OCI-LY3 (cell line): ENCODE measurements around the gene GCNT4.

Experiments used
- H2AFZ ChIP-seq: fragments of 200-600, 300-600 bp; shearing (Covaris generic); 2 replicates; pipeline ENCODE4 v1.6.0; 2014; ENCODE audit warnings: antibody characterized with exemption, low read depth, low read length
- H3K27ac ChIP-seq: fragments of 200-600, 300-600 bp; sonication (generic); 2 replicates; pipeline ENCODE4 v1.5.1; 2014; ENCODE audit warnings: mild to moderate bottlenecking, low read length, moderate library complexity, mixed read lengths
- H3K27me3 ChIP-seq: fragments of 200-600, 300-600 bp; sonication (generic); 2 replicates; pipeline ENCODE4 v1.6.1; 2014; ENCODE audit warnings: low read depth, low read length, mixed read lengths
- H3K36me3 ChIP-seq: fragments of 200-600, 300-600 bp; sonication (generic); replicated peaks from 2 replicates; pipeline ENCODE3; 2014; ENCODE audit warnings: low read depth, low read length, mixed read lengths
- H3K4me1 ChIP-seq: fragments of 300-600, 200-600 bp; sonication (generic); 2 replicates; pipeline ENCODE4 v1.6.1; 2014; ENCODE audit warnings: low read length, mixed read lengths
- H3K4me2 ChIP-seq: fragments of 200-600, 300-600 bp; sonication (generic); 2 replicates; pipeline ENCODE4 v1.6.1; 2014; ENCODE audit warnings: low read length, mixed read lengths
- H3K4me3 ChIP-seq: fragments of 300-600, 200-600 bp; sonication (generic); 2 replicates; pipeline ENCODE4 v1.5.1; 2014; ENCODE audit warnings: antibody characterized with exemption, mild to moderate bottlenecking, low read length, moderate library complexity
- H3K79me2 ChIP-seq: fragments of 300-600, 200-600 bp; shearing (Covaris generic); 2 replicates; pipeline ENCODE4 v1.6.1; 2014; ENCODE audit warnings: mild to moderate bottlenecking, low read length, mixed read lengths
- H3K9ac ChIP-seq: fragments of 300-600, 200-600 bp; shearing (Covaris generic); 2 replicates; pipeline ENCODE4 v1.6.0; 2014; ENCODE audit warnings: mild to moderate bottlenecking, low read length, moderate library complexity
- H3K9me3 ChIP-seq: fragments of 200-600, 300-600 bp; shearing (Covaris generic); 2 replicates; pipeline ENCODE4 v1.6.1; 2014; ENCODE audit warnings: low read length, mixed read lengths; ENCODE audit not compliant: insufficient read depth
- H4K20me1 ChIP-seq: fragments of 200-600, 300-600 bp; sonication (generic); 2 replicates; pipeline ENCODE4 v1.6.1; 2016; ENCODE audit warnings: low read length, mixed read lengths; ENCODE audit not compliant: insufficient read depth
- CTCF ChIP-seq: fragments of 200-600, 300-600 bp; sonication (generic); IDR thresholded peaks from 2 replicates; pipeline ENCODE4 v1.5.1; 2014; ENCODE audit warnings: antibody characterized with exemption, low read length, low read depth
- EZH2phosphoT487 ChIP-seq: fragments of 200-600 bp; shearing (Covaris generic); IDR thresholded peaks from 2 replicates; pipeline ENCODE4 v1.6.1; 2018; ENCODE audit warnings: antibody characterized with exemption, mixed run types, low read depth

The GCNT4 gene

GRCh38 chr5:75006865-75007822, 45.2 kb downstream of the GCNT4 start:
- H3K36me3 ChIP-seq = no peaks in the 10 kb centered on the region
- H3K79me2 ChIP-seq = no peaks in the 10 kb centered on the region
- H3K9me3 ChIP-seq = no peaks in the 10 kb centered on the region
- H3K27me3 ChIP-seq = no peaks in the 10 kb centered on the region
- no peak overlapping the region for H3K4me2 ChIP-seq
- no peak overlapping the region for H3K4me3 ChIP-seq
- no peak overlapping the region for H2AFZ ChIP-seq
- no peaks in the 10 kb centered on the region for H4K20me1 ChIP-seq
- no peaks in the 10 kb centered on the region for H3K4me1 ChIP-seq
- TF ChIP-seq EZH2phosphoT487 (no peak), CTCF (no peak)
- H3K9ac ChIP-seq = no peak overlapping the region
- H3K27ac ChIP-seq = no peak overlapping the region

GRCh38 chr5:75005561-75005960, 46.8 kb downstream of the GCNT4 start:
- Histone ChIP-seq H3K9ac (no peak overlapping the region), H3K9me3 (no peaks in the 10 kb centered on the region), H3K36me3 (no peaks in the 10 kb centered on the region), H3K27ac (no peak overlapping the region), H3K4me2 (no peak overlapping the region), H3K27me3 (no peaks in the 10 kb centered on the region), H2AFZ (no peak overlapping the region), H3K4me1 (no peaks in the 10 kb centered on the region), H3K79me2 (no peaks in the 10 kb centered on the region), H3K4me3 (no peak overlapping the region), H4K20me1 (no peaks in the 10 kb centered on the region)
- TF ChIP-seq EZH2phosphoT487 (no peak), CTCF (no peak)
